ENCODE results near the gene ZNF804A.
A peak's percentile ranks its signal among the peaks of the same experiment; 100 is the strongest.

The ZNF804A gene

DNA sequence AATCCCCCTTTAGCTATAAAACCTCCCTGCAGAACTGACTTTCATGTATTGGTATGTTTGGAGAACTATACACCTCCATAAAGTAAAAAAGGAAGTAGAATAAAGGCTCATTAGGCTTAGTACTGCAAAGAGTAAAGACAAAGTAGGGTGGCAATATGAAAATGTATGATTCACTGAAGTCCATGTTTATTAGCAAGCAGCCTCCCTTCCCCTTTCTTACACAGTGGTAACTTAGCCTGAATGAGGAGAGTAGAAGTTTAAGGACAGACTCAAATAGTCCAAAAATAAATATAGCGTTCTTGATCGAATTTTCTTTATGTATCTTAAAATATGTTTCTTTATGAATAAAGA lies 1.5 kb downstream of the ZNF804A start:
- H2BK120ac ChIP-seq (ENCODE audit: low read depth, low read length), result no peak overlapping the region
- no peak overlapping the region for H2BK15ac ChIP-seq (ENCODE audit: low read depth, poor library complexity, severe bottlenecking)
- H3K18ac ChIP-seq (ENCODE audit: low read depth in 1 of 2, low read length in 2 of 2), result peak overlapping the region in 1 of 2 experiments; percentile 11
- no peak overlapping the region for H3K4me2 ChIP-seq (ENCODE audit: low read length, poor library complexity, severe bottlenecking)
- no CpG with 5 or more reads among the region's 2 CpGs for WGBS
- peaks cover 8% of the 10 kb centered on the region for H3K4me1 ChIP-seq (ENCODE audit: control insufficient read depth, insufficient read depth, low read depth, low read length)
- H3K27ac ChIP-seq (ENCODE audit: low read length, poor library complexity, severe bottlenecking), result no peak overlapping the region
- H2BK5ac ChIP-seq (ENCODE audit: low read depth, low read length, poor library complexity, severe bottlenecking), result no peak overlapping the region
- no peak overlapping the region for H3K14ac ChIP-seq (ENCODE audit: low read length in 2 of 2)
- no peak overlapping the region for H3K23ac ChIP-seq (ENCODE audit: low read length in 2 of 2)
- H3K79me1 ChIP-seq (replicated peaks; ENCODE audit: low read length, poor library complexity, severe bottlenecking), result no peaks in the 10 kb centered on the region
- H3K27me3 ChIP-seq (ENCODE audit: control insufficient read depth in 1 of 2, insufficient read depth in 1 of 2, low read length in 2 of 2), result peaks cover 0 to 5% of the 10 kb centered on the region in 2 experiments
- H3K4ac ChIP-seq (ENCODE audit: low read depth in 1 of 2, low read length in 2 of 2), result no peak overlapping the region
- no peak for DNase-seq
- H3K36me3 ChIP-seq (ENCODE audit: control insufficient read depth in 1 of 2, insufficient read depth in 2 of 2, low read depth in 1 of 2, low read length in 2 of 2), result peaks cover 0 to 3% of the 10 kb centered on the region in 2 experiments
- peak overlapping the region in 1 of 2 experiments; percentile 85 for H3K4me3 ChIP-seq (ENCODE audit: insufficient read depth in 1 of 2, low read depth in 1 of 2, low read length in 2 of 2)
- no peak overlapping the region for H3K9ac ChIP-seq (ENCODE audit: low read length)
- H3K9me3 ChIP-seq (ENCODE audit: control insufficient read depth, low read length), result no peaks in the 10 kb centered on the region
- H4K91ac ChIP-seq (ENCODE audit: low read length), result no peak overlapping the region
- no peak overlapping the region for H4K8ac ChIP-seq (ENCODE audit: low read length)
- no peak overlapping the region for H2AFZ ChIP-seq (ENCODE audit: low read depth, low read length)
- H2BK12ac ChIP-seq (ENCODE audit: low read length in 2 of 2), result no peak overlapping the region
- H2AK5ac ChIP-seq (ENCODE audit: low read length, severe bottlenecking), result no peak overlapping the region

DNA sequence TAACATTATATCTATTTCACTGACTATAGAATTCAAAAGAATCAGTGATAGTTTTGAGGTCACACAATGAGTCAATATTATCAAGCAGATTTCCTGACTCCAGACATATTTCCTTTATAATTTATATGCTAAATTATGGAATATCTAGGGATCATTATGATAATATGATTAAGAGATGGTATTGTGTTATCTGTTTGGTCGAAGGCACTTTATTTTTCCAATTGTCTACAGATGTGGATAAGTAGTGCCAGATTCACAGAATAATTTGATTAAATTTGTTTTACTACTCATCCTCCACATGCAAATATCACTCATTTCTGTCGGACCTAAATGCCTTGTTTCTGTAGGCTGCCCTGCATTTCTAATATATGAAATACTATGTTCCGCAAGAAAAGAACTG lies 4.4 kb downstream of the ZNF804A start:
- Histone ChIP-seq H4K8ac (ENCODE audit: low read length) (no peak overlapping the region), H2BK12ac (ENCODE audit: low read length in 2 of 2) (no peak overlapping the region), H2AFZ (ENCODE audit: low read depth, low read length) (no peak overlapping the region), H3K4ac (ENCODE audit: low read depth in 1 of 2, low read length in 2 of 2) (no peak overlapping the region), H2BK120ac (ENCODE audit: low read depth, low read length) (no peak overlapping the region), H3K9ac (ENCODE audit: low read length) (no peak overlapping the region), H3K79me1 (replicated peaks; ENCODE audit: low read length, poor library complexity, severe bottlenecking) (no peaks in the 10 kb centered on the region), H2AK5ac (ENCODE audit: low read length, severe bottlenecking) (no peak overlapping the region), H3K27ac (ENCODE audit: low read length, poor library complexity, severe bottlenecking) (no peak overlapping the region), H3K23ac (ENCODE audit: low read length in 2 of 2) (no peak overlapping the region), H3K14ac (ENCODE audit: low read length in 2 of 2) (no peak overlapping the region), H3K18ac (ENCODE audit: low read depth in 1 of 2, low read length in 2 of 2) (no peak overlapping the region), H2BK5ac (ENCODE audit: low read depth, low read length, poor library complexity, severe bottlenecking) (no peak overlapping the region), H3K36me3 (ENCODE audit: control insufficient read depth in 1 of 2, insufficient read depth in 2 of 2, low read depth in 1 of 2, low read length in 2 of 2) (peaks cover 0 to 3% of the 10 kb centered on the region in 2 experiments), H3K4me1 (ENCODE audit: control insufficient read depth, insufficient read depth, low read depth, low read length) (peaks cover 4% of the 10 kb centered on the region), H3K9me3 (ENCODE audit: control insufficient read depth, low read length) (no peaks in the 10 kb centered on the region), H3K4me3 (ENCODE audit: insufficient read depth in 1 of 2, low read depth in 1 of 2, low read length in 2 of 2) (no peak overlapping the region), H3K4me2 (ENCODE audit: low read length, poor library complexity, severe bottlenecking) (no peak overlapping the region), H2BK15ac (ENCODE audit: low read depth, poor library complexity, severe bottlenecking) (no peak overlapping the region), H4K91ac (ENCODE audit: low read length) (no peak overlapping the region), H3K27me3 (ENCODE audit: control insufficient read depth in 1 of 2, insufficient read depth in 1 of 2, low read length in 2 of 2) (peaks cover 0 to 5% of the 10 kb centered on the region in 2 experiments)
- no peak for DNase-seq
- WGBS, result 96% methylated on average over 2 of the region's 3 CpGs

DNA sequence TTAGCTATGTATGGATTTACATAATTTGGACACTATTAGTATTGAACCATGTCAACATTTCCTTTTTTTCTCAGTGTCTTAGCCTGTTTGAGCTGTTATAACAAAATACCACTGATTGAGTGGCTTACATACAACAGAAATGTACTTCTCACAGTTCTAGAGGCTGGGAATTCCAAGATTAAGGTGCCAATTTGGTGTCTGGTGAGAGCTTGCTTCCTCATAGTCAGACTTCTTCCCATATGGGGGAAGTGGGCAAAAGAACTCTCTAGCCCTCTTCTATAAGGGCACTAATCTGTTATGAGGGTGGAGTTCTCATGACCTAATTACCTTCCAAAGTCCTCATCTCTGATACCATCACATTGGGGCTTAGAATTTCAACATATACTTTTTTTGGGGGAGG lies 12.6 kb downstream of the ZNF804A start:
- H3K14ac ChIP-seq (ENCODE audit: low read length in 2 of 2), result no peak overlapping the region

DNA sequence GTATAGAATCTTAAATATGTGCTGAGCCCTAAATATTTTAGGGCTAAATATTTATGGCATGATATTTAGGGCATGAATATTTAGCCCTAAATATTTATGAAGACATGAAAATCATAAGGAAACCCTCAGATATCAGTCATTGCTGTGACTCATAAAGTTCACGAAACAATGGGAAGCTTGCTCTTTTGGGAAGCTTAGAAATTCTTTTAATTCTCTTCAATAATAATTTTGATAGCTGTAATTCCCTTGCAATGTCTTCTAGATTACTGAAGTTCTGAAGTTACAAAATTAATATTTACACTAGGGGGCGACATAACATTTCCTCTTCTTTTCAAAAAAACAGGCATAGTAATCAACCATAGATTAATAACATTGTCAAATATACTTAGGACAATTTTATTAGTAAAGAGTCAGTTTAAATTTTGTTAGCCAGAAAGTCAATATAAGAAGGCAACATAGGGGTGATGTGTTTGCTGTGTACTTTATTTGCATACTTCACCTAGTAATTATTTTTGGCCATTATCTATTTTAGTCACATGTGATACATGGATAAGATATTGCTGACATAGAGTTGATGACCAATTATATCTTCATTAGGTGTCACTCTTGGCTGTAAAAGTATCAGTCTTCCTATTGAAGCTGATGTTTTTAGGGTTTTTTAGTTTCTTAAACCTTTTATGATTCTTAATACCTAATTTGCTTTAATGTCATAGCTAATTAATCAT lies 13.2 kb downstream of the ZNF804A start:
- peak; percentile 32 for DNase-seq
- Histone ChIP-seq H2BK5ac (ENCODE audit: low read depth, low read length, poor library complexity, severe bottlenecking) (no peak overlapping the region), H3K4me2 (ENCODE audit: low read length, poor library complexity, severe bottlenecking) (no peak overlapping the region), H3K23ac (ENCODE audit: low read length in 2 of 2) (no peak overlapping the region), H3K27me3 (ENCODE audit: control insufficient read depth in 1 of 2, insufficient read depth in 1 of 2, low read length in 2 of 2) (no peaks in the 10 kb centered on the region), H2BK15ac (ENCODE audit: low read depth, poor library complexity, severe bottlenecking) (no peak overlapping the region), H4K8ac (ENCODE audit: low read length) (no peak overlapping the region), H3K4me3 (ENCODE audit: insufficient read depth in 1 of 2, low read depth in 1 of 2, low read length in 2 of 2) (no peak overlapping the region), H2BK120ac (ENCODE audit: low read depth, low read length) (no peak overlapping the region), H3K27ac (ENCODE audit: low read length, poor library complexity, severe bottlenecking) (no peak overlapping the region), H3K9me3 (ENCODE audit: control insufficient read depth, low read length) (no peaks in the 10 kb centered on the region), H3K36me3 (ENCODE audit: control insufficient read depth in 1 of 2, insufficient read depth in 2 of 2, low read depth in 1 of 2, low read length in 2 of 2) (no peaks in the 10 kb centered on the region), H4K91ac (ENCODE audit: low read length) (no peak overlapping the region), H2AK5ac (ENCODE audit: low read length, severe bottlenecking) (no peak overlapping the region), H2AFZ (ENCODE audit: low read depth, low read length) (no peak overlapping the region), H2BK12ac (ENCODE audit: low read length in 2 of 2) (no peak overlapping the region), H3K9ac (ENCODE audit: low read length) (no peak overlapping the region), H3K79me1 (replicated peaks; ENCODE audit: low read length, poor library complexity, severe bottlenecking) (no peaks in the 10 kb centered on the region), H3K4ac (ENCODE audit: low read depth in 1 of 2, low read length in 2 of 2) (no peak overlapping the region), H3K4me1 (ENCODE audit: control insufficient read depth, insufficient read depth, low read depth, low read length) (no peaks in the 10 kb centered on the region), H3K18ac (ENCODE audit: low read depth in 1 of 2, low read length in 2 of 2) (no peak overlapping the region), H3K14ac (ENCODE audit: low read length in 2 of 2) (no peak overlapping the region)
- WGBS, result no CpG with 5 or more reads among the region's 2 CpGs

More for the DNA sequence above, 12.6 kb downstream of the ZNF804A start:
- Histone ChIP-seq H3K4me1 (ENCODE audit: control insufficient read depth, insufficient read depth, low read depth, low read length) (no peaks in the 10 kb centered on the region), H3K36me3 (ENCODE audit: control insufficient read depth in 1 of 2, insufficient read depth in 2 of 2, low read depth in 1 of 2, low read length in 2 of 2) (no peaks in the 10 kb centered on the region), H3K4me2 (ENCODE audit: low read length, poor library complexity, severe bottlenecking) (no peak overlapping the region), H2BK12ac (ENCODE audit: low read length in 2 of 2) (no peak overlapping the region), H3K23ac (ENCODE audit: low read length in 2 of 2) (no peak overlapping the region), H3K9ac (ENCODE audit: low read length) (no peak overlapping the region), H2AK5ac (ENCODE audit: low read length, severe bottlenecking) (no peak overlapping the region), H4K91ac (ENCODE audit: low read length) (no peak overlapping the region), H2BK15ac (ENCODE audit: low read depth, poor library complexity, severe bottlenecking) (no peak overlapping the region), H2AFZ (ENCODE audit: low read depth, low read length) (no peak overlapping the region), H3K9me3 (ENCODE audit: control insufficient read depth, low read length) (no peaks in the 10 kb centered on the region), H3K4me3 (ENCODE audit: insufficient read depth in 1 of 2, low read depth in 1 of 2, low read length in 2 of 2) (no peak overlapping the region), H3K27ac (ENCODE audit: low read length, poor library complexity, severe bottlenecking) (no peak overlapping the region), H2BK120ac (ENCODE audit: low read depth, low read length) (no peak overlapping the region), H3K4ac (ENCODE audit: low read depth in 1 of 2, low read length in 2 of 2) (no peak overlapping the region), H3K79me1 (replicated peaks; ENCODE audit: low read length, poor library complexity, severe bottlenecking) (no peaks in the 10 kb centered on the region), H2BK5ac (ENCODE audit: low read depth, low read length, poor library complexity, severe bottlenecking) (no peak overlapping the region), H3K27me3 (ENCODE audit: control insufficient read depth in 1 of 2, insufficient read depth in 1 of 2, low read length in 2 of 2) (no peaks in the 10 kb centered on the region), H3K18ac (ENCODE audit: low read depth in 1 of 2, low read length in 2 of 2) (no peak overlapping the region), H4K8ac (ENCODE audit: low read length) (no peak overlapping the region)
- no peak for DNase-seq

Measured in mesenchymal stem cell (in vitro differentiated cells and primary cell).